H9 (cell line): Measurements from ENCODE around the gene TSPAN9. TPM values are rescaled to one million over a fixed set of nuclear protein-coding genes. Genes with fewer than 3 reads are reported as not detected.

Source experiments
- DNase-seq: peaks from one replicate; pipeline ENCODE4 v3.0.0-alpha.2; 2017
- H2AFZ ChIP-seq: one replicate; pipeline ENCODE4 v1.6.1; 2013; ENCODE audit warnings: mild to moderate bottlenecking, low read length, control low read depth, moderate library complexity
- H2AK5ac ChIP-seq: 2 replicates; pipeline ENCODE4 v1.6.1; 2013; ENCODE audit warnings: low read length, control low read depth, mixed read lengths; ENCODE audit not compliant: insufficient read length
- H2BK120ac ChIP-seq: one replicate; pipeline ENCODE4 v1.6.1; 2013; ENCODE audit warnings: low read depth, mild to moderate bottlenecking, low read length, control low read depth, inconsistent platforms; ENCODE audit not compliant: poor library complexity, severe bottlenecking
- H2BK12ac ChIP-seq: 2 replicates; pipeline ENCODE4 v1.6.1; 2013; ENCODE audit warnings: low read length, control low read depth, mixed read lengths, low read depth; ENCODE audit not compliant: insufficient read length
- H2BK15ac ChIP-seq: 2 replicates; pipeline ENCODE4 v1.6.1; 2013; ENCODE audit warnings: low read depth, low read length, control low read depth
- H2BK20ac ChIP-seq: one replicate; pipeline ENCODE4 v1.6.1; 2013; ENCODE audit warnings: low read depth, mild to moderate bottlenecking, low read length, control low read depth, inconsistent platforms; ENCODE audit not compliant: poor library complexity, severe bottlenecking
- H2BK5ac ChIP-seq: 2 replicates; pipeline ENCODE4 v1.6.1; 2013; ENCODE audit warnings: low read length, control low read depth, mixed read lengths; ENCODE audit not compliant: insufficient read length
- H3K14ac ChIP-seq: 2 replicates; pipeline ENCODE4 v1.6.1; 2013; ENCODE audit warnings: low read length, control low read depth; ENCODE audit not compliant: insufficient read depth
- H3K18ac ChIP-seq: 2 replicates; pipeline ENCODE4 v1.6.1; 2013; ENCODE audit warnings: low read depth, mild to moderate bottlenecking, mixed read lengths, low read length, control low read depth; ENCODE audit not compliant: insufficient read length
- H3K23ac ChIP-seq: 2 replicates; pipeline ENCODE4 v1.6.1; 2013; ENCODE audit warnings: low read length, control low read depth, mixed read lengths, low read depth; ENCODE audit not compliant: insufficient read length
- H3K23me2 ChIP-seq: 2 replicates; pipeline ENCODE4 v1.6.1; 2013; ENCODE audit warnings: low read depth, mild to moderate bottlenecking, mixed read lengths, low read length, control low read depth; ENCODE audit not compliant: insufficient read length, poor library complexity, severe bottlenecking
- H3K27ac ChIP-seq: 2 replicates; pipeline ENCODE4 v1.5.1; 2013; ENCODE audit warnings: low read length, control low read depth, mixed read lengths, low read depth; ENCODE audit not compliant: insufficient read length
- H3K27me3 ChIP-seq: 2 replicates; pipeline ENCODE4 v1.6.1; 2013; ENCODE audit warnings: low read length, control low read depth, inconsistent platforms; ENCODE audit not compliant: insufficient read depth
- H3K4ac ChIP-seq: 2 replicates; pipeline ENCODE4 v1.6.1; 2013; ENCODE audit warnings: low read depth, mild to moderate bottlenecking, control low read depth, inconsistent platforms, low read length, moderate library complexity
- H3K4me1 ChIP-seq: 2 replicates; pipeline ENCODE4 v1.6.1; 2013; ENCODE audit warnings: low read length, control low read depth, inconsistent platforms; ENCODE audit not compliant: insufficient read depth
- H3K4me2 ChIP-seq: 2 replicates; pipeline ENCODE4 v1.6.1; 2013; ENCODE audit warnings: low read length, control low read depth, mixed read lengths; ENCODE audit not compliant: insufficient read length, insufficient read depth
- H3K56ac ChIP-seq: 2 replicates; pipeline ENCODE4 v1.6.1; 2013; ENCODE audit warnings: low read depth, mild to moderate bottlenecking, mixed read lengths, low read length, control low read depth; ENCODE audit not compliant: insufficient read length
- H3K79me1 ChIP-seq: 2 replicates; pipeline ENCODE4 v1.6.1; 2013; ENCODE audit warnings: low read depth, mild to moderate bottlenecking, moderate library complexity, low read length, control low read depth, inconsistent platforms; ENCODE audit not compliant: insufficient read depth, poor library complexity, severe bottlenecking
- H3K79me2 ChIP-seq: 2 replicates; pipeline ENCODE4 v1.6.1; 2013; ENCODE audit warnings: low read length, control low read depth, inconsistent platforms; ENCODE audit not compliant: insufficient read depth
- H3K9ac ChIP-seq: 2 replicates; pipeline ENCODE4 v1.6.1; 2013; ENCODE audit warnings: low read length, control low read depth, mixed read lengths; ENCODE audit not compliant: insufficient read length; ENCODE audit errors: extremely low read depth
- H3K9me3 ChIP-seq: one replicate; pipeline ENCODE4 v1.6.1; 2013; ENCODE audit warnings: low read depth, low read length, inconsistent platforms; ENCODE audit not compliant: control insufficient read depth
- H3T11ph ChIP-seq: one replicate; pipeline ENCODE4 v1.6.1; 2013; ENCODE audit warnings: mild to moderate bottlenecking, low read length, control low read depth, inconsistent platforms
- H4K20me1 ChIP-seq: one replicate; pipeline ENCODE4 v1.6.1; 2013; ENCODE audit not compliant: control insufficient read depth, insufficient read length, insufficient read depth
- H4K5ac ChIP-seq: 2 replicates; pipeline ENCODE4 v1.6.1; 2013; ENCODE audit warnings: low read depth, mild to moderate bottlenecking, mixed read lengths, low read length, control low read depth; ENCODE audit not compliant: insufficient read length
- H4K8ac ChIP-seq: replicated peaks from 2 replicates; pipeline ENCODE4 v1.6.1; 2013; ENCODE audit warnings: low read length, control low read depth, mixed read lengths, low read depth; ENCODE audit not compliant: insufficient read length
- H4K91ac ChIP-seq: 2 replicates; pipeline ENCODE4 v1.6.1; 2013; ENCODE audit warnings: low read depth, mild to moderate bottlenecking, moderate library complexity, mixed read lengths, low read length, control low read depth; ENCODE audit not compliant: insufficient read length
- H3K27ac Mint-ChIP-seq, 3 experiments: 2 replicates in 2 of 3; 3 replicates in 1 of 3; pipeline ENCODE4 v1.8.0; 2020 to 2021; ENCODE audit warnings: mixed read lengths in 3 of 3, mild to moderate bottlenecking in 1 of 3, moderate library complexity in 1 of 3
- H3K27me3 Mint-ChIP-seq: 2 replicates; pipeline ENCODE4 v1.8.0; 2021; ENCODE audit warnings: low read depth, mild to moderate bottlenecking, moderate library complexity, mixed read lengths
- H3K36me3 Mint-ChIP-seq, 3 experiments: 2 replicates in 2 of 3; 3 replicates in 1 of 3; pipeline ENCODE4 v1.8.0; 2020 to 2021; ENCODE audit warnings: low read depth in 3 of 3, mixed read lengths in 3 of 3; ENCODE audit not compliant: insufficient read depth in 1 of 3
- H3K4me1 Mint-ChIP-seq, 2 experiments: 2 replicates each; pipeline ENCODE4 v1.8.0; 2020; ENCODE audit warnings: mixed read lengths in 2 of 2
- H3K4me3 Mint-ChIP-seq, 2 experiments: 2 replicates in 1 of 2; 3 replicates in 1 of 2; pipeline ENCODE4 v1.8.0; 2020 to 2021; ENCODE audit warnings: mild to moderate bottlenecking in 2 of 2, mixed read lengths in 2 of 2, moderate library complexity in 1 of 2
- H3K9me3 Mint-ChIP-seq, 2 experiments: 2 replicates in 1 of 2; 3 replicates in 1 of 2; pipeline ENCODE4 v1.8.0; 2020; ENCODE audit warnings: mild to moderate bottlenecking in 2 of 2, mixed read lengths in 2 of 2, moderate library complexity in 1 of 2
- WGBS: extraction: QIAGEN DNeasy Blood & Tissue Kit; methylation state at CpG from one replicate; pipeline ENCODE4 v1.1.7; 2013; ENCODE audit warnings: missing lambda C conversion rate, low lambda C conversion rate, mixed read lengths; ENCODE audit not compliant: insufficient read length; ENCODE audit errors: extremely low coverage; 5-methylcytosine and 5-hydroxymethylcytosine counted together
- total RNA-seq: library from RNA; stranded (reverse); gene quantifications from 2 replicates; pipeline ENCODE4 v1.2.1, GENCODE V29; 2021
- TF ChIP-seq, protein P1 (sequence below): fragments of 200-600 bp; sonication (generic); conservative IDR thresholded peaks from 3 replicates; pipeline ENCODE4 v1.8.0; 2021; ENCODE audit warnings: antibody characterized with exemption, mild to moderate bottlenecking

The TSPAN9 gene
- total RNA-seq, 1 experiment from 2014 or later = 19.0 TPM

DNA sequence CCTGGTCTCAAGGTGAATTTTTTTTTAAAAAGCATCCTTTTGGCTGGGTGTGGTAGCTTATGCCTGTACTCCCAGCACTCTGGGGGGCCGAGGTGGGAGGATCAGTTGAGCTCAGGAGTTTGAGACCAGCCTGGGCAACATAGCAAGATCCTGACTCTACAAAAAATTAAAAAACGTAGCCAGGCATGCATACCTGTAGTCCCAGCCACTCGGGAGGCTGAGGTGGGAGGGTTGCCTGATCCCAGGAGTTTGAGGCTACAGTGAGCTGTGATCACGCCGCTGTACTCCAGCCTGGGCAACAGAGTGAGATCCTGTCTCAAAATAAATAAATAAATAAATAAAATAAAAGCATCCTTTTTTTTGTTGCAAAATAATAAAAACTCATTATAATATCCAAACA lies 12.4 kb downstream of the TSPAN9 start:
- Mint-ChIP-seq H3K27ac (no peak overlapping the region), H3K4me3 (no peak overlapping the region), H3K4me1 (peaks cover 43 to 51% of the 10 kb centered on the region in 2 experiments), H3K27me3 (no peaks in the 10 kb centered on the region; the same call in 1 of the 2 replicates), H3K9me3 (no peaks in the 10 kb centered on the region), H3K36me3 (peaks cover 2 to 10% (median 4%) of the 10 kb centered on the region in 3 experiments; a peak in 4 of 7 replicates)
- Histone ChIP-seq H2BK20ac (no peak overlapping the region), H4K91ac (no peak overlapping the region), H3K27me3 (no peaks in the 10 kb centered on the region), H3K79me2 (no peaks in the 10 kb centered on the region; the same call in 1 of the 2 replicates), H3K23ac (no peak overlapping the region), H3K9me3 (no peaks in the 10 kb centered on the region), H3K56ac (no peak overlapping the region), H2BK12ac (no peak overlapping the region), H3T11ph (no peak overlapping the region), H3K23me2 (no peaks in the 10 kb centered on the region), H3K79me1 (no peaks in the 10 kb centered on the region), H4K20me1 (no peaks in the 10 kb centered on the region), H4K5ac (no peak overlapping the region), H2BK5ac (no peak overlapping the region), H2AK5ac (no peak overlapping the region), H2BK120ac (no peak overlapping the region), H2BK15ac (no peak overlapping the region), H2AFZ (no peak overlapping the region), H3K14ac (no peak overlapping the region), H3K18ac (no peak overlapping the region), H3K4me2 (no peak overlapping the region), H3K27ac (no peak overlapping the region), H3K9ac (no peak overlapping the region), H4K8ac (no peak overlapping the region), H3K4me1 (0 out of 2 replicates have a peak, but pooled peaks cover 1% of the 10 kb centered on the region), H3K4ac (no peak overlapping the region)
- WGBS = no CpG with 5 or more reads among the region's 5 CpGs
- DNase-seq = no peak
- TF ChIP-seq, protein P1, sequence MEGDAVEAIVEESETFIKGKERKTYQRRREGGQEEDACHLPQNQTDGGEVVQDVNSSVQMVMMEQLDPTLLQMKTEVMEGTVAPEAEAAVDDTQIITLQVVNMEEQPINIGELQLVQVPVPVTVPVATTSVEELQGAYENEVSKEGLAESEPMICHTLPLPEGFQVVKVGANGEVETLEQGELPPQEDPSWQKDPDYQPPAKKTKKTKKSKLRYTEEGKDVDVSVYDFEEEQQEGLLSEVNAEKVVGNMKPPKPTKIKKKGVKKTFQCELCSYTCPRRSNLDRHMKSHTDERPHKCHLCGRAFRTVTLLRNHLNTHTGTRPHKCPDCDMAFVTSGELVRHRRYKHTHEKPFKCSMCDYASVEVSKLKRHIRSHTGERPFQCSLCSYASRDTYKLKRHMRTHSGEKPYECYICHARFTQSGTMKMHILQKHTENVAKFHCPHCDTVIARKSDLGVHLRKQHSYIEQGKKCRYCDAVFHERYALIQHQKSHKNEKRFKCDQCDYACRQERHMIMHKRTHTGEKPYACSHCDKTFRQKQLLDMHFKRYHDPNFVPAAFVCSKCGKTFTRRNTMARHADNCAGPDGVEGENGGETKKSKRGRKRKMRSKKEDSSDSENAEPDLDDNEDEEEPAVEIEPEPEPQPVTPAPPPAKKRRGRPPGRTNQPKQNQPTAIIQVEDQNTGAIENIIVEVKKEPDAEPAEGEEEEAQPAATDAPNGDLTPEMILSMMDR = no peak
